ENCODE results near the gene ZP2.
"Not testable (repeated sequence)": the region's sequence is repeated elsewhere in the genome, so short reads cannot be mapped to it uniquely, and the experiment has no call there.

ZP2 gene

DNA sequence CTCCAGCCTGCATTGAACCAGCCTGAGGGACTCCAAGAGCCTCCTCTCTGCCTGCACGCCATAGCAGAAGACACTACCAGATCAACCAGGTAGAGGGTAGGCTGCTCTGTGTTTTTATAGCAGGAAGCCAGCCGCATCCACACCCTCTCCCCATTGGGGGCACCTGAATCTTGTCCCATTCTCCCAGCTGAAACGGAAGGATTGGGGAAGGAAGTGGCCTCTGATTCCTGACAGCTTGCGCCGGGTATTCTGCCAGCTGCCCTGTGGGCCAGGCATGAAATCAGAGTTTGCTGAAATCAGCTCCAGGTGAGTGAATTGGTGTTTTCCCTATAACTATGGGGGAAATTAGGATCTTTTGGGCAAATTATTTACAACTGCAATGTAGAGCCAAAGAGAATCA lies at the start of gene ZP2:
Gene ZP2 (minus strand): TSS at position 89 of the 400 bp plus-strand sequence. CDS start 27 bp downstream, at position 62.
- no peak for DNase-seq

DNA sequence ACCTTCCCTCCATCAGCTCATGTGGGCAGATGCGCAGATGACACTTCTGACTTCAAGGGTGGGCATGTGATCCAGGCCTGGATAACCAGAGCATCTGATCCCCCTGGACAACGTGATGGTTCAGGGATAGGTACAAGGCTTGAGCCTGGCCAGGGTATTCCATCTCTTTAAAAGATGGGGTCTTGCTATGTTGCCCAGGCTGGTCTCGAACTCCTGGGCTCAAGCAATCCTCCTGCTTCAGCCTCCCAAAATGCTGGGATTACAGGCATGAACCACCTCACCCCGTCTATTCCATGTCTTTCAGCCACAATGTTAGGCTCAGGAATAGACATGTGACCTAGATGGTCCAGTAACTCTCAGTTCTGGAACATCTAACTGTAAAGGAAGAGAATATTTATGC lies 45.9 kb upstream of the ZP2 start:
- DNase-seq = no peak

GRCh38 chr16:21256636-21257035 lies 45.3 kb upstream of the ZP2 start:
- no peak for DNase-seq

DNA sequence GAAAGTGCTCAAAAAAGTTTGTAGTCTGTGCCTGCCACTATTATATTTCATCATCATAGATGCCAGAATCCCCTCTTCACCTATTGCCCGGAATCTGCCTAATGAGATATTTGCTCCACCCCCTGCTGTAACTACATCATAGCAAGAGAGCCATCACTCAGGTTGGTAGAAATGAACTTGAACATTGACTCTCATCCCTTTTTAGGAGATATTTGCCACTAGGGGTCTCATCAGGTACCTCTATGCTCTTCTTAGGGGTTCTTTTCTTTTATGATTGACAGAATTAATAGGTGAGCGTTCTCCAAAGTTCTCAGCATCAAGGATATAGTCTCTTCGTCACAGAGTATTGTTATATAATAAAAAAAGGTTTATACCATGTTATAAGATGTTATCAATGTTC lies 42.1 kb upstream of the ZP2 start:
- no peak for DNase-seq

DNA sequence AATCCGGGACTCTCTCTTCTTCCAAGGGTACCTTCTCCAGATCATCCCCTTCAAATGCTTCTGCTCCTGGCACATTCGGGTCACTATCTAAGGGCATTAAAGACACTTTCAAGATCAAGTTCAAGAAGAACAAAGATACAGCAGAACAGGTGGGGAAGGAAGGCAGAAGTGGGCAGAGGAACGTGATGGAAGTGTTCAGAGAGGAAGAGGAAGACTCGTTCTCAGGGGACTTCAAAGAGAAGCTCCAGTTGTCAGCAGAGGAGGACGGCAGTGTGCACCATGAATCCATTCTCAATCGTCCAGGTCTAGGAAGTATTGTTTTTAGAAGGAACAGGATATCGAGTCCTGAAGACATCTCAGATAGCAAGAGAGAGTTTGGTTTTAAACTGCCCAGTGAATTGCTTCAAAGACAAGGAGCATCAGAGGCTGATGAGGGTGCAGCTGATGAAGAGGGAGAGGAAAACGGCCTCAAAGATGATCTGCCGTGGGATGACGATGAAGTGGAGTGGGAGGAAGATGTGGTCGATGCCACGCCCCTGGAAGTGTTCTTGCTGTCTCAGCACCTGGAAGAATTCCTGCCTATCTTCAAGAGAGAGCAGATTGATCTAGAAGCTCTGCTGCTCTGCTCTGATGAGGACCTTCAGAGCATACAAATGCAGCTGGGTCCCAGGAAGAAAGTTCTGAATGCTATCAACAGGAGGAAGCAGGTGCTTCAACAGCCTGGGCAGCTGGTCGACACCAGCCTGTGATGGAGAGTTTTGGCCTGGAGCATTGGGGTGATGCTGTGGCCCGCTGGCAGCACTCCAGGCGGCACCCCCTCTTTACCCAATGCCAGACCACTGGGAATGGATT lies 38.9 kb upstream of the ZP2 start:
- DNase-seq = no peak

DNA sequence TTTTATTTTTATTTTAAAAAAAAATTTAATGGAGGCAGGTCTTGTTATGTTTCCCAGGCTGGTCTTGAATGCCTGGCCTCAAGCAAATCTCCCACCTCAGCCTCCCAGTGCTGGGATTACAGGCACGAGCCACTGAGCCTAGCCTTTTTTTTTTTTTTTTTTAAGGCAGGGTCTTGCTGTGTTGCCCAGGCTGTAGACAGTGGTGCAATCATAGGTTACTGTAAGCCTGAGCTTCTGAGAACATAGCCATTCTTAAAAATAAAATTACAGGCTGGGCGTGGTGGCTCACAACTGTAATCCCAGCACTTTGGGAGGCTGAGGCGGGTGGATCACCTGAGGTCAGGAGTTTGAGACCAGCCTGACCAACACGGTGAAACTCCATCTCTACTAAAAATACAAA lies 36.8 kb upstream of the ZP2 start:
- not testable (repeated sequence) for DNase-seq

- DNase-seq = no peak
Measured at GRCh38 chr16:21244518-21245215, 33.3 kb upstream of the ZP2 start.

DNA sequence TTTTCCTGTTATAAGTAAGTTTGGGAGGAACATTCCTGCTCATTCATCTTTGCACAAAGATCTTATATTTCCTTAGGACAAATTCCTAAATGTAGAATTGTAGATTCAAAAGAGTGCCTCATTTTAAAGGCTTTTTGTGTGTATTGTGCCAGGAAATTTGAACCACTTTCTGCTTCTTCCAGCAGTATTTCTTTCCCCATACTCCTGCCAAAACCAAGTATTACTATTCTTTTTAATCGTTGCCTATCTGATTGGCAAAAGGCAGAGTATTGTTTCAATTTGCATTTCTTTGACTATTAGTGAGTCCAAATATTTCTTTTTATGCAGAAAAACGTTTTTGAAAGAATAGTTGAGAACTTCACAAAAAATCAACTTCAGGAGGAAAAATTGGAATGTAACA lies 31.4 kb upstream of the ZP2 start:
- DNase-seq = no peak

DNA sequence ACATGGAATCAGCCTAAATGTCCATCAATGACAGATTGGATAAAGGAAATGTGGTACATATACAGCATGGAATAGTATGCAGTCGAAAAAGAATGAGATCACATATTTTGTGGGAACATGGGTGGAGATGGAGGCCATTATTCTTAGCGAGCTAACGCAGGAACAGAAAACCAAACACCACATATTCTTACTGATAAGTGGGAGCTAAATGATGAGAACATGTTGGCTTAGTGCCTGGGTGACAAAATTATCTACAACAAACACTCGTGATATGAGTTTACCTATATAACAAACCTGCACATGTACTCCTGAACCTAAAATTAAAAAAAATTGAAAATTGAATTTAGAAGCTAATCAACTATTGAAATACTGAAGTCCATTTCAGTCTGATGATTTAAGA lies 28.3 kb upstream of the ZP2 start:
- DNase-seq = no peak

- DNase-seq = no peak
Measured at GRCh38 chr16:21236831-21237230, 25.5 kb upstream of the ZP2 start.

DNA sequence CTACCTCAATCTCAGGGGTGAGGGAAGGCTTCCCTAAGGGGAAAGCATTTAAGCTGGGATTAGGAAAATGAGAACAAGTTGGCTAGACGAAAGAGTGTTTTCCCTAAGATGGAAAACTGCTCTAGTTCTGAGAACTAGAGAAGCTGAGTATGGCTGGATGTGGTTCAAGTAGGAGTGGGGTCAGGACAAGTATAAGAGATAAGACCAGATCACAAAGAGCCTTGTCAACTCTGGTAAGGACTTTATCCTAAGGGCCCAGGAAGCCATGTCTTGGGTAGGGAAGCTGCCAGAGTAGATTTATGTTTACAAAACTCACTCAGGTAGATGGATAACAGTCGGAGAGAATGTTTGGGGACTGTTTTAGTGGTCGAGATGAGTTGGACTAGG lies 23.8 kb upstream of the ZP2 start:
- DNase-seq = no peak

DNA sequence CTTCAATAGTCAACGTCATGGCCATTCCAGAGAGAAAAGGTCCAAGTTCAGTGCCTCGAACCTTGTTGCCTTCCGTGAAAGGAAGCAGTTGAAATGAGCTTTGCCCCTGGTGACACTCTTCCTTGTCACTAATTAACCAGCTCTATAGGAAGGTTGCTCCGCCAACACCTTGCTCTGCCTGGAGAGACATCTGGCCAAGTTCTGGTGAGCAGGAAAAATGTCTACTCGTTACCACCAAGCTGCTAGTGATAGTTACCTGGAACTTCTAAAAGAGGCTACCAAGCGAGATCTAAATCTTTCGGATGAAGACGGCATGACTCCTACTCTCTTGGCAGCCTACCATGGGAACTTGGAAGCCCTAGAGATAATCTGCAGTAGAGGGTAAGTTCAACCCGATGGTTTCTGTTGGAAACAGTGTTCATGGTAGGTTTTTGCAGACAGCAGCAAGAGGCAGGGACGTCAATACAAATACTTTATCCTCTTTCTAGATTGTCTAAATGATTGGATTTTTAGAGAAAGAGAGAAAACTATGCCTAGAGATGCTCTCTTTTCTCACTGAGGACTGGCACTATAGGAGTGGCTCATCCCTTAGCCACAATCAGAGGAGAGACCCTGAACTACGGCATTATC lies 22.3 kb upstream of the ZP2 start, which contains the start of gene ANKS4B:
Gene ANKS4B (plus strand): TSS at position 179 of the 630 bp plus-strand sequence. CDS start 39 bp downstream, at position 218.
- DNase-seq = no peak

GRCh38 chr16:21233045-21233520 lies 21.7 kb upstream of the ZP2 start:
- DNase-seq = no peak

GRCh38 chr16:21228361-21228872 lies 17.0 kb upstream of the ZP2 start:
- DNase-seq = no peak

DNA sequence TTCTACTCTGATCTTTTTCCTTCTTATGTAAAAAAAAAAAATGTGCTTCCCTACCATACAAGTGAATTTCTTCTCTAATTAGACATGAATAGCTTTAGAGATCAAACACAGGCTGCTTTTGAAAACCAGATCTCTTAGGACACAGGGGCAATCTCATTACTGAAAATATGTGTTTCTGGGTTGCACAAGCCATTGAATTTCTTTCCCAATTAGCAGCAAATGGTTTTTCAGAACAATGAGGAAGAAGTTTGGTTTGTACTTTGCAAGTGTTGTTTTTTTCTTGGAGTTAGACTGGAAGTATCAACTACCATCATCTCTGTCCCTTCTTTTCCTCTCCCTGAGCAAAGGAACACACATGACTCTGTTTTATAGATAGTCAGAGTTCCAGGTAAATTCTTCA lies 16.5 kb upstream of the ZP2 start:
- DNase-seq = peak; percentile 39 to 49

DNA sequence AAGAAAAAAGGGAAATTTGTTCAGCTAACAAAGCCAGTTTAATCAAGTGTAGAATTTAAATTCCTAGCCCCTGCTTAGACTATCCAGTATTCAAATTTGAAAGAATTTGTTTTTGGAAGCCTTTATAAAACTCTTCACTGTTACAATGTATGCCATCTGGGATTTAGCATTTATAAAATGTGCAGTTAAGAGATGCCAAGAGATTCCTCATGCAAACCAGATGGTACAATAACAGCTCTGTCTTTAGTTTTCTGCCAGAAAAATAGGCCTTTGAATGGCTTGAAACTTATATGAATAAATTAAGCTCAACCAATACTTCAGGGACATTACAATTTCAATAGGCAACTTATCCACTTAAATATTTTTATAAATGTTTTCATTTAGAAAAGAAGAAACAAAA lies 15.4 kb upstream of the ZP2 start:
- no peak for DNase-seq

DNA sequence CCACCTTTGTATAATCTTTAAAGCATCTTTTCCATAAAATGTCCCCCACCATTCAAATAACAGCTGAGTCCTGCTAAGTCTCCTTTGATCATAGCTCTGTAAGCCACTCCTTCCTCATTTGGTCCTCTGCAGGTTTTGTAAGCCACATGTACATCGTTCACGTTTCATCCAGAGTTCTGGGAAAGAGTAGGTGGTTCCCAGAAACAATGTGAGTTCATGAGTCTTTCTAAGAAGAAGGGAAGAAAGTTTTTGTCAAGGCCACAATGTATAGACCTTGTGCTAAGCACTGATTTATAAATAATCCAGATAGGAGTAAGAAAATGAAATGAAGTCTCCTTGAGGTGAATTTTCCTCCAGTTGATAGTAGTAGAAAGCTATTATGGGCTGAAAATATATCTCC lies 13.4 kb upstream of the ZP2 start:
- peak; percentile 27 to 38 for DNase-seq

- DNase-seq = no peak
Measured at GRCh38 chr16:21223787-21224186, 12.4 kb upstream of the ZP2 start.

- no peak for DNase-seq
Measured at GRCh38 chr16:21222495-21223337, 11.3 kb upstream of the ZP2 start.

- DNase-seq = no peak
Measured at GRCh38 chr16:21219551-21219950, 8.2 kb upstream of the ZP2 start.

- DNase-seq = no peak
Measured at GRCh38 chr16:21218153-21218552, 6.8 kb upstream of the ZP2 start.

- DNase-seq = no peak
Measured at GRCh38 chr16:21217121-21217520, 5.7 kb upstream of the ZP2 start.
